ENCODE data around the gene PTH2. TPM values are rescaled to one million over a fixed set of nuclear protein-coding genes. Genes with fewer than 3 reads are reported as not detected.
A peak's percentile ranks its signal among the peaks of the same experiment; 100 is the strongest.

Gene PTH2
- total RNA-seq, 4 donors from 2014 or later: not detected

GRCh38 chr19:49390929-49391359, 32.3 kb downstream of the PTH2 start:
- no peak for DNase-seq
- H3K27ac ChIP-seq: no peak overlapping the region
- intact Hi-C loops (cut with DNase I): loop anchor here (5.0 kb wide), 1 partner anchor 156 kb away; no protein-coding TSS in a partner anchor
- no peaks in the 10 kb centered on the region for H3K9me3 ChIP-seq
- 70 to 71% methylated on average over 9 of the region's 9 CpGs for WGBS, 2 donors
- no peaks in the 10 kb centered on the region for H3K27me3 ChIP-seq
- H3K4me3 ChIP-seq (replicated peaks in 1 of 3): no peak overlapping the region
- H3K4me1 ChIP-seq: no peaks in the 10 kb centered on the region
- TF ChIP-seq, protein P1, sequence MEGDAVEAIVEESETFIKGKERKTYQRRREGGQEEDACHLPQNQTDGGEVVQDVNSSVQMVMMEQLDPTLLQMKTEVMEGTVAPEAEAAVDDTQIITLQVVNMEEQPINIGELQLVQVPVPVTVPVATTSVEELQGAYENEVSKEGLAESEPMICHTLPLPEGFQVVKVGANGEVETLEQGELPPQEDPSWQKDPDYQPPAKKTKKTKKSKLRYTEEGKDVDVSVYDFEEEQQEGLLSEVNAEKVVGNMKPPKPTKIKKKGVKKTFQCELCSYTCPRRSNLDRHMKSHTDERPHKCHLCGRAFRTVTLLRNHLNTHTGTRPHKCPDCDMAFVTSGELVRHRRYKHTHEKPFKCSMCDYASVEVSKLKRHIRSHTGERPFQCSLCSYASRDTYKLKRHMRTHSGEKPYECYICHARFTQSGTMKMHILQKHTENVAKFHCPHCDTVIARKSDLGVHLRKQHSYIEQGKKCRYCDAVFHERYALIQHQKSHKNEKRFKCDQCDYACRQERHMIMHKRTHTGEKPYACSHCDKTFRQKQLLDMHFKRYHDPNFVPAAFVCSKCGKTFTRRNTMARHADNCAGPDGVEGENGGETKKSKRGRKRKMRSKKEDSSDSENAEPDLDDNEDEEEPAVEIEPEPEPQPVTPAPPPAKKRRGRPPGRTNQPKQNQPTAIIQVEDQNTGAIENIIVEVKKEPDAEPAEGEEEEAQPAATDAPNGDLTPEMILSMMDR (IDR thresholded peaks at IDR 0.05): no peak
- no peak for TF ChIP-seq POLR2A (IDR thresholded peaks at IDR 0.05)
- H3K36me3 ChIP-seq: no peaks in the 10 kb centered on the region

- no peaks in the 10 kb centered on the region for H3K9me3 ChIP-seq
- H3K4me3 ChIP-seq (replicated peaks in 1 of 3): no peak overlapping the region
- TF ChIP-seq, protein P1 (IDR thresholded peaks at IDR 0.05): no peak
- TF ChIP-seq POLR2A (IDR thresholded peaks at IDR 0.05): no peak
- no peaks in the 10 kb centered on the region for H3K27me3 ChIP-seq
- DNase-seq: no peak
- no peaks in the 10 kb centered on the region for H3K36me3 ChIP-seq
- H3K4me1 ChIP-seq: no peaks in the 10 kb centered on the region
- no peak overlapping the region for H3K27ac ChIP-seq
- intact Hi-C loops (cut with DNase I): loop anchor here (5.0 kb wide), 1 partner anchor 157 kb away; no protein-coding TSS in a partner anchor
- WGBS, 2 donors: 69 to 77% methylated on average over 15 to 26 of the region's 26 CpGs
These were observed 32.9 kb downstream of the PTH2 start for GRCh38 chr19:49390131-49390928.

GRCh38 chr19:49389406-49389805, 33.8 kb downstream of the PTH2 start:
- H3K27ac ChIP-seq: no peak overlapping the region
- DNase-seq: no peak
- WGBS, 2 donors: 95 to 97% methylated on average over 18 to 20 of the region's 20 CpGs
- H3K9me3 ChIP-seq: no peaks in the 10 kb centered on the region
- no peaks in the 10 kb centered on the region for H3K36me3 ChIP-seq
- H3K27me3 ChIP-seq: no peaks in the 10 kb centered on the region
- no peaks in the 10 kb centered on the region for H3K4me1 ChIP-seq
- intact Hi-C loops (cut with DNase I): no loop called here
- H3K4me3 ChIP-seq (replicated peaks in 1 of 3): no peak overlapping the region
- TF ChIP-seq POLR2A (IDR thresholded peaks at IDR 0.05): no peak
- TF ChIP-seq, protein P1 (IDR thresholded peaks at IDR 0.05): no peak

DNA sequence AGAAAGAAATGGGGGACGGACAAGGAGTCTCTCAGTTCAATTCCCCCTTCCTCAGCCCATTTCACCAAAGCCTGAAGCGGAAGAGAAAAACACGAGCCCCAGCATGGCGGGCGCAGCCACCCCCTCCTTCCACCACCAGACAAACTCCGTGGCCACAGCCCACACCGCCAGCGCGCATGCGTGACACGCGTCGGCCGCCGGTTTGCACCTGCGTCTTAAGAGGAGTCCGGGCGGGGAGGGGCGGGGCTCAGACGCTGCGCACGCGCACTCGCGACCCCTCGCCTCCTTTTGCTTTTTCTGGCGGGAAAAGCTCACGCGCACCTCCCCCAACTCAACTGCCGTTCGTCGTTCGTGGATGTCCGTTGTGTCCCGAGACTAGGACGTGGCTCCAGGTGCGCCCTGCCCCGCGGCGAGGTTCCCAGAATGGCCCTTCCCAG, 35.3 kb downstream of the PTH2 start, which contains the start of gene KASH5:
TSS of gene KASH5 (plus strand) at position 314 of the 437 bp plus-strand sequence. CDS start 2,635 bp downstream, outside the sequence.
- Histone ChIP-seq H3K4me1 (no peaks in the 10 kb centered on the region), H3K27me3 (no peaks in the 10 kb centered on the region)

GRCh38 chr19:49383599-49383998, 39.6 kb downstream of the PTH2 start:
- DNase-seq: no peak
- Histone ChIP-seq H3K27me3 (no peaks in the 10 kb centered on the region), H3K4me1 (no peaks in the 10 kb centered on the region), H3K4me3 (replicated peaks in 1 of 3) (no peak overlapping the region), H3K9me3 (no peaks in the 10 kb centered on the region), H3K27ac (no peak overlapping the region), H3K36me3 (no peaks in the 10 kb centered on the region)
- no peak for TF ChIP-seq POLR2A (IDR thresholded peaks at IDR 0.05)
- TF ChIP-seq, protein P1 (IDR thresholded peaks at IDR 0.05): no peak
- WGBS, 2 donors: 57 to 90% methylated on average over 1 of the region's 1 CpG
- intact Hi-C loops (cut with DNase I): no loop called here

More for the DNA sequence above, 35.3 kb downstream of the PTH2 start, which contains the start of gene KASH5:
- no peaks in the 10 kb centered on the region for H3K9me3 ChIP-seq
- intact Hi-C loops (cut with DNase I): no loop called here
- peak; percentile 68 to 83 for DNase-seq
- no peaks in the 10 kb centered on the region for H3K36me3 ChIP-seq
- H3K4me3 ChIP-seq (replicated peaks in 1 of 3): no peak within 1 kb of the TSS
- no peak for TF ChIP-seq POLR2A (IDR thresholded peaks at IDR 0.05)
- WGBS, 2 donors: 44 to 55% methylated on average over 34 to 37 of the region's 40 CpGs
- H3K27ac ChIP-seq: no peak within 1 kb of the TSS

Data from thyroid gland (tissue), 4 donors.